IMR-90 (cell line): Measurements from ENCODE around the gene MED17. TPM values are rescaled to one million over a fixed set of nuclear protein-coding genes. Genes with fewer than 3 reads are reported as not detected.
"Not testable (repeated sequence)": the region's sequence is repeated elsewhere in the genome, so short reads cannot be mapped to it uniquely, and the experiment has no call there.

Source experiments
- ATAC-seq: fragments of 200-7000 bp; cut with Tn5 transposase; 2 replicates; pipeline ENCODE4 v1.9.1; 2020; ENCODE audit warnings: low read depth, mild to moderate bottlenecking, moderate library complexity
- BruUV-seq: library from RNA; stranded (reverse); fragments of 400-500 nt; replicated peaks from 2 replicates; lab custom pipeline; 2021; lab: Mats Ljungman, UMichigan
- CTCF ChIA-PET: fragments of 300-600 bp; formaldehyde crosslinking; extraction: SDS; loops from one replicate; lab custom pipeline; 2021; ENCODE audit warnings: antibody characterized with exemption; lab: Yijun Ruan, JAX
- POLR2A ChIA-PET: fragments of 300-600 bp; sonication (Branson Sonifier 250); formaldehyde crosslinking; loops from one replicate; lab custom pipeline; 2022; ENCODE audit warnings: antibody characterized with exemption; ENCODE audit not compliant: unreplicated experiment; lab: Charles Lee
- DNase-seq: peaks from one replicate; pipeline ENCODE4 v3.0.0; 2013
- H2AFZ ChIP-seq: replicated peaks from 2 replicates; pipeline ENCODE3; 2013; ENCODE audit warnings: low read length, mild to moderate bottlenecking; ENCODE audit not compliant: poor library complexity
- H2AK5ac ChIP-seq: 2 replicates; pipeline ENCODE4 v1.6.1; 2013; ENCODE audit warnings: low read depth, low read length, inconsistent platforms
- H2AK9ac ChIP-seq: replicated peaks from 2 replicates; pipeline ENCODE3; 2013; ENCODE audit warnings: mild to moderate bottlenecking, low read depth, low read length, moderate library complexity; ENCODE audit not compliant: poor library complexity
- H2BK120ac ChIP-seq: 2 replicates; pipeline ENCODE4 v1.6.1; 2013; ENCODE audit warnings: low read depth, low read length, inconsistent platforms
- H2BK15ac ChIP-seq: 3 replicates; pipeline ENCODE4 v1.6.1; 2013; ENCODE audit warnings: low read depth, low read length, inconsistent platforms
- H2BK20ac ChIP-seq: 2 replicates; pipeline ENCODE4 v1.6.1; 2013; ENCODE audit warnings: low read depth, mild to moderate bottlenecking, inconsistent platforms, low read length, moderate library complexity
- H2BK5ac ChIP-seq: 2 replicates; pipeline ENCODE4 v1.6.1; 2013; ENCODE audit warnings: mild to moderate bottlenecking, low read depth, low read length, inconsistent platforms; ENCODE audit not compliant: poor library complexity, severe bottlenecking
- H3K14ac ChIP-seq: replicated peaks from 2 replicates; pipeline ENCODE4 v1.6.1; 2013; ENCODE audit warnings: low read depth, low read length, inconsistent platforms
- H3K18ac ChIP-seq: 2 replicates; pipeline ENCODE4 v1.6.1; 2013; ENCODE audit warnings: low read depth, low read length, control low read depth
- H3K23ac ChIP-seq: 2 replicates; pipeline ENCODE4 v1.6.1; 2013; ENCODE audit warnings: low read depth, low read length, inconsistent platforms
- H3K27ac ChIP-seq: 2 replicates; pipeline ENCODE4 v1.5.1; 2013; ENCODE audit warnings: mild to moderate bottlenecking, control low read depth, low read length; ENCODE audit not compliant: insufficient read depth
- H3K27me3 ChIP-seq: 2 replicates; pipeline ENCODE4 v1.6.1; 2013; ENCODE audit warnings: low read length; ENCODE audit not compliant: control insufficient read depth, insufficient read depth
- H3K36me3 ChIP-seq: 2 replicates; pipeline ENCODE4 v1.6.1; 2013; ENCODE audit warnings: low read length, mixed read lengths; ENCODE audit not compliant: control insufficient read depth, insufficient read depth
- H3K4ac ChIP-seq: 2 replicates; pipeline ENCODE4 v1.6.1; 2013; ENCODE audit warnings: low read depth, low read length, inconsistent platforms
- H3K4me1 ChIP-seq: 2 replicates; pipeline ENCODE4 v1.6.1; 2013; ENCODE audit warnings: low read length, mixed read lengths; ENCODE audit not compliant: control insufficient read depth, insufficient read depth
- H3K4me2 ChIP-seq: 2 replicates; pipeline ENCODE4 v1.6.1; 2013; ENCODE audit warnings: low read depth, mild to moderate bottlenecking, control low read depth, low read length, moderate library complexity
- H3K4me3 ChIP-seq: 2 replicates; pipeline ENCODE4 v1.5.1; 2013; ENCODE audit warnings: low read depth, mild to moderate bottlenecking, control low read depth, low read length, moderate library complexity; ENCODE audit not compliant: insufficient read depth
- H3K56ac ChIP-seq: 2 replicates; pipeline ENCODE4 v1.6.1; 2013; ENCODE audit warnings: low read length, inconsistent platforms; ENCODE audit not compliant: insufficient read depth; ENCODE audit errors: extremely low read depth
- H3K79me1 ChIP-seq, 2 experiments: 2 replicates each; pipeline ENCODE4 v1.6.1; 2013; ENCODE audit warnings: low read length in 2 of 2, inconsistent platforms in 1 of 2, low read depth in 1 of 2
- H3K9ac ChIP-seq: 2 replicates; pipeline ENCODE4 v1.6.1; 2013; ENCODE audit warnings: low read depth, low read length, control low read depth
- H3K9me1 ChIP-seq: 2 replicates; pipeline ENCODE4 v1.6.1; 2013; ENCODE audit warnings: low read length, inconsistent platforms; ENCODE audit not compliant: insufficient read depth
- H3K9me3 ChIP-seq: 2 replicates; pipeline ENCODE4 v1.6.1; 2013; ENCODE audit warnings: low read length; ENCODE audit not compliant: control insufficient read depth, insufficient read depth
- H4K20me1 ChIP-seq: 2 replicates; pipeline ENCODE4 v1.6.1; 2013; ENCODE audit warnings: low read length, inconsistent platforms; ENCODE audit not compliant: insufficient read depth
- H4K5ac ChIP-seq: 2 replicates; pipeline ENCODE4 v1.6.1; 2013; ENCODE audit warnings: mild to moderate bottlenecking, low read depth, low read length, control low read depth
- H4K8ac ChIP-seq, 2 experiments: 2 replicates each; pipeline ENCODE4 v1.6.1; 2013; ENCODE audit warnings: low read depth in 2 of 2, low read length in 2 of 2, control low read depth in 1 of 2, inconsistent platforms in 1 of 2
- H4K91ac ChIP-seq: 2 replicates; pipeline ENCODE4 v1.6.1; 2013; ENCODE audit warnings: low read depth, low read length, inconsistent platforms; ENCODE audit not compliant: insufficient read depth
- BHLHE40 ChIP-seq: fragments of 150-350 bp; IDR thresholded peaks from 2 replicates; pipeline ENCODE4 v1.6.1; 2016; ENCODE audit warnings: mild to moderate bottlenecking, low read depth, low read length
- NFE2L2 ChIP-seq: fragments of 150-350 bp; IDR thresholded peaks from 2 replicates; pipeline ENCODE4 v1.6.1; 2016; ENCODE audit warnings: low read depth, mild to moderate bottlenecking, low read length
- POLR2A ChIP-seq: IDR thresholded peaks from 2 replicates; pipeline ENCODE4 v1.6.1; 2012; ENCODE audit warnings: mild to moderate bottlenecking, low read depth, low read length
- RCOR1 ChIP-seq: IDR thresholded peaks from 2 replicates; pipeline ENCODE4 v1.6.1; 2012; ENCODE audit warnings: mild to moderate bottlenecking, low read length, improper control_type of control experiment; ENCODE audit not compliant: insufficient replicate concordance
- SMC3 ChIP-seq: fragments of 150-350 bp; IDR thresholded peaks from 2 replicates; pipeline ENCODE4 v1.6.1; 2016; ENCODE audit warnings: low read depth, mild to moderate bottlenecking, antibody characterized with exemption, low read length, moderate library complexity
- WGBS, 2 experiments: methylation state at CpG; one replicate each; pipeline versions ENCODE4 v1.1.5 to v1.1.7; 2013; ENCODE audit warnings: missing lambda C conversion rate in 2 of 2; ENCODE audit not compliant: insufficient read length in 1 of 2; ENCODE audit errors: extremely low coverage in 2 of 2; 5-methylcytosine and 5-hydroxymethylcytosine counted together
- dilution Hi-C: fragments of 300-500 bp; cut with HindIII; formaldehyde crosslinking; loops from one replicate; pipeline ENCODE4 v1.14.3; 2018; ENCODE audit warnings: low sequenced_read_pairs; ENCODE audit not compliant: unreplicated experiment
- in situ Hi-C: fragments of 300-500 bp; cut with MboI; formaldehyde crosslinking; loops from 3 replicates; pipeline ENCODE4 v1.14.3; 2019; ENCODE audit warnings: low sequenced_read_pairs, inconsistent platforms, mixed read lengths
- intact Hi-C: fragments of 100-400 bp; cut with micrococcal nuclease; formaldehyde crosslinking; loops from 2 replicates; pipeline ENCODE4 v1.10.0; 2022
- polyA plus RNA-seq, 3 experiments: library from polyadenylated mRNA; depleted of rRNA; stranded (reverse); fragments of >200 nt; gene quantifications; 2 replicates each; pipeline ENCODE4 v1.2.3, GENCODE V29; 2012; ENCODE audit warnings: low replicate concordance in 1 of 3
- total RNA-seq: library from RNA; depleted of rRNA; stranded (reverse); fragments of >200 nt; gene quantifications from 2 replicates; pipeline ENCODE4 v1.2.3, GENCODE V29; 2012

MED17 gene
- total and polyA plus RNA-seq, 2 of the 4 experiments (the other 2 are of a cell fraction): 20.0 to 23.3 TPM

GRCh38 chr11:93773601-93774200 is 10.4 kb upstream of the MED17 start:
- no peak overlapping the region for H3K18ac ChIP-seq
- no peak overlapping the region for H3K9ac ChIP-seq
- H3K4me1 ChIP-seq: no peaks in the 10 kb centered on the region
- H3K4ac ChIP-seq: no peak overlapping the region
- H3K27me3 ChIP-seq: no peaks in the 10 kb centered on the region
- H2AK5ac ChIP-seq: no peak overlapping the region
- no peak overlapping the region for H2AFZ ChIP-seq
- H3K4me2 ChIP-seq: no peak overlapping the region
- dilution Hi-C loops (no loop called here), in situ Hi-C loops (no loop called here), intact Hi-C loops (no loop called here)
- H3K9me1 ChIP-seq: no peaks in the 10 kb centered on the region
- H3K79me1 ChIP-seq: no peaks in the 10 kb centered on the region
- no peak overlapping the region for H3K4me3 ChIP-seq
- H4K91ac ChIP-seq: no peak overlapping the region
- DNase-seq (no peak), ATAC-seq (no peak)
- no peak overlapping the region for H2BK15ac ChIP-seq
- no peak overlapping the region for H2BK120ac ChIP-seq
- TF ChIP-seq SMC3 (no peak), RCOR1 (no peak), POLR2A (no peak), NFE2L2 (no peak), BHLHE40 (no peak)
- WGBS, 2 experiments: no CpG with 5 or more reads among the region's 10 CpGs
- peaks cover 2% of the 10 kb centered on the region; the same call in 1 of the 2 replicates for H3K9me3 ChIP-seq
- no peak overlapping the region for H3K14ac ChIP-seq
- no TSS peak for BruUV-seq
- no peak overlapping the region for H4K5ac ChIP-seq
- H2BK20ac ChIP-seq: no peak overlapping the region
- no peak overlapping the region for H2BK5ac ChIP-seq
- H3K23ac ChIP-seq: no peak overlapping the region
- no peak overlapping the region for H2AK9ac ChIP-seq
- no peaks in the 10 kb centered on the region for H4K20me1 ChIP-seq
- no peak overlapping the region for H3K56ac ChIP-seq
- ChIA-PET CTCF (no interaction called here), POLR2A (no interaction called here)
- no peaks in the 10 kb centered on the region for H3K36me3 ChIP-seq
- H4K8ac ChIP-seq: no peak overlapping the region
- no peak overlapping the region for H3K27ac ChIP-seq

GRCh38 chr11:93774560-93774959 is 9.5 kb upstream of the MED17 start:
- H3K9me3 ChIP-seq, H2AK5ac ChIP-seq, H3K56ac ChIP-seq, H2AK9ac ChIP-seq, H3K36me3 ChIP-seq, dilution Hi-C loops, H3K4ac ChIP-seq, H4K91ac ChIP-seq, H3K9ac ChIP-seq, H2BK120ac ChIP-seq, H3K14ac ChIP-seq, H3K4me1 ChIP-seq, H4K8ac ChIP-seq, H3K27me3 ChIP-seq, intact Hi-C loops, H3K27ac ChIP-seq, H3K4me3 ChIP-seq, H4K20me1 ChIP-seq, H3K4me2 ChIP-seq, POLR2A ChIA-PET, H3K9me1 ChIP-seq, H4K5ac ChIP-seq, H2BK20ac ChIP-seq, BruUV-seq, DNase-seq, H2BK5ac ChIP-seq, H2BK15ac ChIP-seq, H3K18ac ChIP-seq, ATAC-seq, H3K23ac ChIP-seq, H3K79me1 ChIP-seq, in situ Hi-C loops, H2AFZ ChIP-seq: not testable (repeated sequence)
- no CpG with 5 or more reads among the region's 3 CpGs for WGBS, 2 experiments
- CTCF ChIA-PET: interaction anchor here (0.6 kb wide), 1 partner anchor 26 kb away, joined by 4 read pairs; no protein-coding TSS in a partner anchor
